Measurements from ENCODE around the gene RELL2.

RELL2 gene

DNA sequence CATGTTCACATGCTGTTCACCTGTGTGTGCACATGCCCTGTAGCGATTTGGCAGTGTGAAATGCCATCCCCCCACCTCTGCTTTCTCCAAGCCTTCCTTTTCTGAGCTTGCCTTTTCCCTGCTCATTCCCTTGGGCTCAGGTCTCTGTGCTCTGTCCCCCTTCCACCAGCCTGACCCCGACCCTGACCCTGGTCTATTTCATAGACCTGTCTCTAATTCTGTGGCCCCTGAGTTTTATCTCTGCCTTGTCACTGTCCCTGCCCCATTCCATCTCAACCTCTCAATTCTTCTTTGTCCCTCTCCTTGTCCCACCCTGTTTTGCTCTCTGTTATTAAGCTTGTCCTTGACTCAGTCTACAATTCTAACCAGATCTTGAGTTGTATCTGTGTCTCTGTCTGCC, 44.5 kb downstream of the RELL2 start:
- no peak for DNase-seq

GRCh38 chr5:141681695-141682641, 45.2 kb downstream of the RELL2 start, which contains the start of gene ARAP3:
TSS of gene ARAP3 (minus strand) at chr5:141682230. CDS start at chr5:141680486, 1,744 bp downstream.
- peak; percentile 68 for DNase-seq

- no peak for DNase-seq
Observed at GRCh38 chr5:141683596-141684141, 46.9 kb downstream of the RELL2 start.

GRCh38 chr5:141685591-141685990, 48.8 kb downstream of the RELL2 start:
- DNase-seq, result no peak

DNA sequence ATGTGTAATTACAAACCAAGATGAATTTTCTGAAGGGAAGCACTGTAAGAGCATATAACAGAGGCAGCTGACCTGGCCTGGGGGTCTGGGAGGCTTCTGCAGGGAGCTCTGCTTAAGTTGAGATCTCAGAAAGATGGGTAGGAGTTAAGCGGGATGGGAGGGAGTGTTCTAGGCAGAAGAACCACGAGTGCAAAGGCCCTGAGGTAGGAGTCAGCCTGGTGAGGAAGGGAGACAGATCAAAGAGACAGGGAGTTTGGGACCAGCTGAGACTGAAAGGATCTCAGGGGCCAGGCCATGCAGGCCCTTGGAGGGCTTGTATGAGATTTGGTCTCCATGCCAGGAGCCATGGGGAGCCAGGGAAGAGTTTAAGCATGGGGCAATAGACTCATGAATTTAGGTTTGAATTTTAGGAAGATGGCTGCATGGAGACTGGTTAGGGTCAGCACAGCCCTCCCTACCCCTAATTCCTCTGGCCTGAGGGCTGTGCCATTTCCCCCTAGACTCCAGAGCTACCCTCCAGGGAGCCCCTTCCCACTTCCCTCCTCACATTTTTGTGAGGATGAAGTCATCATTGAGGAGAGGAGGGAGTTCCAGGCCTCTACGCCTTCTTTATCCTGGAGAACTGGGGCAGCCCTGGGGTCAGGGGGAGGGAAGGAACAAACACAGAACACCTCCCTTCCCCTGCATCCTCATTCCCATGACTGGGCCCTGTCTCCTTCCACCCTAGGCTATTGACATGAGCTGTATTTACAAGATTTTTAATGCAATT, 50.0 kb downstream of the RELL2 start:
- DNase-seq, result no peak
